Breast epithelium (tissue), 4 donors: ENCODE measurements around the gene TTLL11. TPM values are rescaled to one million over a fixed set of nuclear protein-coding genes. Genes with fewer than 3 reads are reported as not detected.

Experiments used
- DNase-seq, 2 donors: peaks; one replicate each; pipeline ENCODE4 v3.0.0-alpha.2; 2019; ENCODE audit warnings: low spot score in 2 of 2
- H3K27ac ChIP-seq, 2 donors: fragments of 200-600 bp; sonication (generic) in 1 of 2; one replicate each; pipeline ENCODE4 v1.5.1; 2016 to 2019; ENCODE audit warnings: mild to moderate bottlenecking in 1 of 2
- H3K27me3 ChIP-seq, 2 donors: fragments of 200-600 bp; sonication (generic) in 1 of 2; one replicate each; pipeline versions ENCODE4 v1.5.1 to v1.6.0; 2017 to 2019; ENCODE audit warnings: control low read depth in 1 of 2, mild to moderate bottlenecking in 1 of 2
- H3K36me3 ChIP-seq: fragments of 200-600 bp; one replicate; pipeline ENCODE4 v1.5.1; 2019
- H3K4me1 ChIP-seq, 2 donors: fragments of 200-600 bp; sonication (generic); one replicate each; pipeline ENCODE4 v1.5.1; 2016 to 2019; ENCODE audit warnings: control low read depth in 1 of 2
- H3K4me3 ChIP-seq, 3 donors: fragments of 200-600 bp; sonication (generic); 1 replicate in 2 of 3; 2 replicates in 1 of 3; pipeline ENCODE4 v1.5.1; 2016 to 2019; ENCODE audit warnings: mild to moderate bottlenecking in 3 of 3, moderate library complexity in 2 of 3
- H3K9me3 ChIP-seq, 2 donors: fragments of 200-600 bp; sonication (generic) in 1 of 2; one replicate each; pipeline ENCODE4 v1.5.1; 2016 to 2019; ENCODE audit warnings: control low read depth in 1 of 2
- CTCF ChIP-seq, 3 donors: fragments of 450-650 bp; IDR thresholded peaks; one replicate each; pipeline ENCODE4 v1.5.1; 2016 to 2017; ENCODE audit warnings: antibody characterized with exemption in 3 of 3, mild to moderate bottlenecking in 3 of 3, moderate library complexity in 3 of 3
- POLR2A ChIP-seq: fragments of 450-650 bp; IDR thresholded peaks from one replicate; pipeline ENCODE4 v1.6.1; 2016; ENCODE audit warnings: antibody characterized with exemption, mild to moderate bottlenecking, moderate library complexity
- POLR2AphosphoS5 ChIP-seq, 3 donors: sonication (generic); formaldehyde crosslinking; IDR thresholded peaks; one replicate each; pipeline ENCODE4 v1.6.1; 2017; ENCODE audit warnings: antibody characterized with exemption in 3 of 3
- intact Hi-C: fragments of 100-400 bp; cut with DNase I; formaldehyde crosslinking; loops from one replicate; pipeline ENCODE4 v1.15.1; 2023; ENCODE audit warnings: low total_unique reads
- total RNA-seq, 3 donors: library from RNA; depleted of rRNA; stranded (reverse); fragments of >200 nt; gene quantifications; one replicate each; pipeline ENCODE4 v1.1.0, GENCODE V29; 2016

TTLL11 gene
- total RNA-seq, 3 donors from 2014 or later: 9.0 to 12.1 (median 10.0) TPM

GRCh38 chr9:122016744-122017143 is 76.4 kb downstream of the TTLL11 start:
- Histone ChIP-seq H3K4me3 (no peak overlapping the region), H3K9me3 (no peaks in the 10 kb centered on the region), H3K27ac (no peak overlapping the region), H3K27me3 (no peaks in the 10 kb centered on the region), H3K36me3 (no peaks in the 10 kb centered on the region), H3K4me1 (no peaks in the 10 kb centered on the region)
- no peak for DNase-seq
- TF ChIP-seq POLR2A: no peak
- no peak for TF ChIP-seq POLR2AphosphoS5 (IDR thresholded peaks at IDR 0.05)
- TF ChIP-seq CTCF (IDR thresholded peaks at IDR 0.05): peak in 1 of 3 donors; percentile 25
- intact Hi-C loops: no loop called here

- Histone ChIP-seq H3K27ac (no peak overlapping the region), H3K9me3 (no peaks in the 10 kb centered on the region), H3K27me3 (no peaks in the 10 kb centered on the region), H3K4me3 (no peak overlapping the region), H3K36me3 (no peaks in the 10 kb centered on the region), H3K4me1 (no peaks in the 10 kb centered on the region)
- DNase-seq: no peak
- intact Hi-C loops: no loop called here
- TF ChIP-seq POLR2AphosphoS5 (IDR thresholded peaks at IDR 0.05) (no peak), CTCF (IDR thresholded peaks at IDR 0.05) (no peak), POLR2A (no peak)
Measured at GRCh38 chr9:122016309-122016708, 76.8 kb downstream of the TTLL11 start.

- DNase-seq: no peak
- Histone ChIP-seq H3K4me1 (no peaks in the 10 kb centered on the region), H3K9me3 (no peaks in the 10 kb centered on the region), H3K27me3 (no peaks in the 10 kb centered on the region), H3K4me3 (no peak overlapping the region), H3K36me3 (no peaks in the 10 kb centered on the region), H3K27ac (no peak overlapping the region)
- no peak for TF ChIP-seq CTCF (IDR thresholded peaks at IDR 0.05)
- no peak for TF ChIP-seq POLR2A
- no peak for TF ChIP-seq POLR2AphosphoS5 (IDR thresholded peaks at IDR 0.05)
- intact Hi-C loops: no loop called here
Measured at GRCh38 chr9:122015170-122015821, 77.8 kb downstream of the TTLL11 start.

GRCh38 chr9:122011818-122012498 is 81.2 kb downstream of the TTLL11 start:
- no peak for DNase-seq
- intact Hi-C loops: no loop called here
- H3K36me3 ChIP-seq: no peaks in the 10 kb centered on the region
- TF ChIP-seq POLR2A: no peak
- no peak for TF ChIP-seq POLR2AphosphoS5 (IDR thresholded peaks at IDR 0.05)
- no peak for TF ChIP-seq CTCF (IDR thresholded peaks at IDR 0.05)
- H3K4me1 ChIP-seq: no peaks in the 10 kb centered on the region
- H3K27me3 ChIP-seq: no peaks in the 10 kb centered on the region
- H3K9me3 ChIP-seq: no peaks in the 10 kb centered on the region
- H3K27ac ChIP-seq: no peak overlapping the region
- no peak overlapping the region for H3K4me3 ChIP-seq

GRCh38 chr9:122008559-122008958 is 84.5 kb downstream of the TTLL11 start:
- Histone ChIP-seq H3K36me3 (no peaks in the 10 kb centered on the region), H3K4me1 (no peaks in the 10 kb centered on the region), H3K27me3 (no peaks in the 10 kb centered on the region), H3K9me3 (no peaks in the 10 kb centered on the region), H3K27ac (no peak overlapping the region), H3K4me3 (no peak overlapping the region)
- no peak for TF ChIP-seq POLR2AphosphoS5 (IDR thresholded peaks at IDR 0.05)
- TF ChIP-seq POLR2A: no peak
- TF ChIP-seq CTCF (IDR thresholded peaks at IDR 0.05): no peak
- intact Hi-C loops: no loop called here
- no peak for DNase-seq
